SKM-1 treated with dmso at 0.1 percent for 144 hours (cell line): ENCODE results near the gene EDA2R.

Source experiments
- DNase-seq: peaks from one replicate; lab custom pipeline; 2025; ENCODE audit not compliant: unreplicated experiment; lab: John Stamatoyannopoulos, UW

The EDA2R gene

GRCh38 chrX:66547847-66548369 lies 91.0 kb downstream of the EDA2R start:
- DNase-seq, result no peak
